HCT116 (cell line): ENCODE results near the gene SECISBP2.

Experiments used
- ATF3 ChIP-seq: IDR thresholded peaks from 2 replicates; pipeline ENCODE4 v1.6.1; 2012
- CTCF ChIP-seq, 3 experiments: fragments of 200-600 bp in 1 of 3; sonication (generic) in 1 of 3; IDR thresholded peaks in 2 of 3; conservative IDR thresholded peaks in 1 of 3; 2 replicates each; pipeline ENCODE4 v1.5.1; 2012 to 2017; ENCODE audit warnings: low read depth in 2 of 3, low read length in 2 of 3, antibody characterized with exemption in 1 of 3, borderline replicate concordance in 1 of 3, control low read depth in 1 of 3, mild to moderate bottlenecking in 1 of 3, mixed read lengths in 1 of 3, mixed run types in 1 of 3, moderate library complexity in 1 of 3; ENCODE audit not compliant: insufficient read depth in 1 of 3
- ELF1 ChIP-seq: IDR thresholded peaks from 2 replicates; pipeline ENCODE4 v1.6.1; 2012; ENCODE audit warnings: low read depth, borderline replicate concordance
- EZH2 ChIP-seq: fragments of 200-600 bp; sonication (generic); IDR thresholded peaks from 2 replicates; pipeline ENCODE4 v1.6.1; 2017; ENCODE audit warnings: antibody characterized with exemption, mixed run types
- EZH2phosphoT487 ChIP-seq: fragments of 200-600 bp; IDR thresholded peaks from 2 replicates; pipeline ENCODE4 v1.6.1; 2018; ENCODE audit warnings: antibody characterized with exemption, borderline replicate concordance
- JUND ChIP-seq: IDR thresholded peaks from 2 replicates; pipeline ENCODE4 v1.6.1; 2012
- POLR2A ChIP-seq: IDR thresholded peaks from 2 replicates; pipeline ENCODE4 v1.7.0; 2011; ENCODE audit warnings: borderline replicate concordance; ENCODE audit not compliant: insufficient read depth, insufficient read length; ENCODE audit errors: extremely low read depth
- RAD21 ChIP-seq: IDR thresholded peaks from 2 replicates; pipeline ENCODE4 v1.6.1; 2012; ENCODE audit warnings: low read depth, mild to moderate bottlenecking
- REST ChIP-seq: IDR thresholded peaks from 2 replicates; pipeline ENCODE4 v1.6.1; 2012; ENCODE audit warnings: low read depth
- SP1 ChIP-seq: IDR thresholded peaks from 2 replicates; pipeline ENCODE4 v1.6.1; 2012; ENCODE audit warnings: low read depth
- TCF7L2 ChIP-seq: IDR thresholded peaks from 2 replicates; pipeline ENCODE4 v1.7.0; 2011; ENCODE audit warnings: borderline replicate concordance, inconsistent platforms; ENCODE audit not compliant: insufficient read depth, insufficient read length; ENCODE audit errors: extremely low read depth
- YY1 ChIP-seq: IDR thresholded peaks from 2 replicates; pipeline ENCODE4 v1.6.1; 2011; ENCODE audit warnings: low read length, low read depth, moderate library complexity, mild to moderate bottlenecking; ENCODE audit not compliant: insufficient replicate concordance; ENCODE audit errors: extremely low read depth
- TF ChIP-seq, protein P1 (sequence below): IDR thresholded peaks from 2 replicates; pipeline ENCODE4 v1.6.1; 2012

- TF ChIP-seq EZH2 = no peak
- TF ChIP-seq CTCF (IDR thresholded peaks at IDR 0.05 in 2 of 3, conservative IDR thresholded peaks at IDR 0.05 in 1 of 3; ENCODE audit: borderline replicate concordance in 1 of 3, insufficient read depth in 1 of 3, low read depth in 2 of 3, low read length in 2 of 3) = no peak
- TF ChIP-seq POLR2A = no peak
- no peak for TF ChIP-seq ELF1
- no peak for TF ChIP-seq REST
- no peak for TF ChIP-seq RAD21
- no peak for TF ChIP-seq JUND
- no peak for TF ChIP-seq EZH2phosphoT487
- TF ChIP-seq YY1 = no peak
- no peak for TF ChIP-seq SP1
- TF ChIP-seq, protein P1, sequence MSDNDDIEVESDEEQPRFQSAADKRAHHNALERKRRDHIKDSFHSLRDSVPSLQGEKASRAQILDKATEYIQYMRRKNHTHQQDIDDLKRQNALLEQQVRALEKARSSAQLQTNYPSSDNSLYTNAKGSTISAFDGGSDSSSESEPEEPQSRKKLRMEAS = no peak
- TF ChIP-seq TCF7L2 = no peak
- TF ChIP-seq ATF3 = no peak
Observed at GRCh38 chr9:89304020-89304833, 14.1 kb upstream of the SECISBP2 start.
